HepG2 (cell line): ENCODE data around the gene SYNJ2. TPM values are rescaled to one million over a fixed set of nuclear protein-coding genes. Genes with fewer than 3 reads are reported as not detected.

Experiments
- ATAC-seq: fragments of 200-7000 bp; cut with Tn5 transposase; 3 replicates; pipeline ENCODE4 v1.9.1; 2020; ENCODE audit warnings: mild to moderate bottlenecking, moderate library complexity
- BruUV-seq: library from RNA; stranded (reverse); fragments of 400-500 nt; replicated peaks from 2 replicates; lab custom pipeline; 2021; lab: Mats Ljungman, UMichigan
- CTCF ChIA-PET: fragments of 300-600 bp; formaldehyde crosslinking; extraction: SDS; loops from one replicate; lab custom pipeline; 2021; ENCODE audit warnings: low total read pairs, inconsistent platforms, low intra/inter-chr PET ratio; lab: Yijun Ruan, JAX
- POLR2A ChIA-PET: fragments of 350-600 bp; sonication (Branson Sonifier 250); formaldehyde crosslinking; loops from one replicate; lab custom pipeline; 2020; ENCODE audit warnings: antibody characterized with exemption, inconsistent platforms; lab: Yijun Ruan, JAX
- DNase-seq: peaks from one replicate; pipeline ENCODE4 v3.0.0-alpha.2; 2015; ENCODE audit warnings: low spot score
- FAIRE-seq: peaks from 3 replicates; lab custom pipeline; 2011; peaks lifted over from hg19 to GRCh38; lab: Jason Lieb, UNC
- H2AFZ ChIP-seq: one replicate; pipeline ENCODE4 v1.6.1; 2011; ENCODE audit warnings: low read length, inconsistent platforms
- H3K27ac ChIP-seq: fragments of 300-600 bp; 3 replicates; pipeline ENCODE4 v1.8.0; 2011; ENCODE audit warnings: mixed run types, mild to moderate bottlenecking, mixed read lengths, low read length, inconsistent platforms; ENCODE audit not compliant: insufficient read depth; ENCODE audit errors: extremely low read length
- H3K27me3 ChIP-seq, 2 experiments: fragments of 200-600 bp in 1 of 2; 2 replicates in 1 of 2; 3 replicates in 1 of 2; pipeline versions ENCODE4 v1.6.0 to v1.8.0; 2011; ENCODE audit warnings: low read length in 2 of 2, mild to moderate bottlenecking in 2 of 2, moderate library complexity in 2 of 2, inconsistent platforms in 1 of 2; ENCODE audit not compliant: insufficient read depth in 2 of 2, control insufficient read depth in 1 of 2
- H3K36me3 ChIP-seq, 2 experiments: fragments of 200-600 bp in 1 of 2; replicated peaks in 1 of 2; 2 replicates in 1 of 2; 3 replicates in 1 of 2; pipeline versions ENCODE4 v1.5.1 to v1.8.0; 2011; ENCODE audit warnings: low read length in 2 of 2, inconsistent platforms in 1 of 2; ENCODE audit not compliant: insufficient read depth in 2 of 2, control insufficient read depth in 1 of 2
- H3K4me1 ChIP-seq: 2 replicates; pipeline ENCODE4 v1.5.1; 2012; ENCODE audit warnings: low read length, inconsistent platforms; ENCODE audit not compliant: insufficient read depth
- H3K4me2 ChIP-seq: 2 replicates; pipeline ENCODE4 v1.6.0; 2011; ENCODE audit warnings: low read depth, low read length, inconsistent platforms
- H3K4me3 ChIP-seq, 3 experiments: fragments of 200-600 bp in 1 of 3; sonication (generic), shearing (Covaris generic) in 1 of 3; replicated peaks in 1 of 3; 2 replicates each; pipeline ENCODE4 v1.5.1; 2011 to 2016; ENCODE audit warnings: low read length in 3 of 3, inconsistent platforms in 2 of 3, low read depth in 2 of 3, mild to moderate bottlenecking in 2 of 3, control low read depth in 1 of 3, mixed read lengths in 1 of 3; ENCODE audit not compliant: insufficient read depth in 1 of 3
- H3K79me2 ChIP-seq: one replicate; pipeline ENCODE4 v1.6.1; 2011; ENCODE audit warnings: low read length, inconsistent platforms; ENCODE audit not compliant: insufficient read depth
- H3K9ac ChIP-seq: 2 replicates; pipeline ENCODE4 v1.6.0; 2011; ENCODE audit warnings: mild to moderate bottlenecking, low read depth, low read length, inconsistent platforms; ENCODE audit not compliant: insufficient read depth
- H3K9me3 ChIP-seq: 2 replicates; pipeline ENCODE4 v1.5.1; 2012; ENCODE audit warnings: mild to moderate bottlenecking, low read length
- H4K20me1 ChIP-seq: 2 replicates; pipeline ENCODE4 v1.6.0; 2011; ENCODE audit warnings: inconsistent platforms, mild to moderate bottlenecking, low read length, moderate library complexity; ENCODE audit not compliant: insufficient read depth
- CHD4 ChIP-seq: fragments of 200-600 bp; sonication (generic); IDR thresholded peaks from 2 replicates; pipeline ENCODE4 v1.7.0; 2017; ENCODE audit warnings: mild to moderate bottlenecking, low read length, borderline replicate concordance
- DNMT3B ChIP-seq: conservative IDR thresholded peaks from 2 replicates; pipeline ENCODE4 v1.6.1; 2016; ENCODE audit warnings: missing biosample characterization, control low read depth
- NRL ChIP-seq: sonication (generic); formaldehyde crosslinking; IDR thresholded peaks from 2 replicates; pipeline ENCODE4 v1.5.0; 2020; ENCODE audit warnings: missing genetic modification reagents, mild to moderate bottlenecking, moderate library complexity, borderline replicate concordance
- POGK ChIP-seq: sonication (generic); formaldehyde crosslinking; conservative IDR thresholded peaks from 2 replicates; pipeline ENCODE4 v1.8.0; 2022; ENCODE audit warnings: mild to moderate bottlenecking, moderate library complexity, missing genetic modification reagents
- RBM22 ChIP-seq: fragments of 200-400 bp; formaldehyde crosslinking; optimal IDR thresholded peaks from 2 replicates; pipeline ENCODE3; 2017; ENCODE audit warnings: mild to moderate bottlenecking, low read length, moderate library complexity
- TRIM24 ChIP-seq: sonication (generic); formaldehyde crosslinking; IDR thresholded peaks from 2 replicates; pipeline ENCODE4 v1.8.0; 2022; ENCODE audit warnings: mild to moderate bottlenecking, missing genetic modification reagents
- ZNF251 ChIP-seq: sonication (generic); formaldehyde crosslinking; IDR thresholded peaks from 2 replicates; pipeline ENCODE4 v1.9.0; 2021; ENCODE audit warnings: mild to moderate bottlenecking, missing genetic modification reagents
- ZNF510 ChIP-seq: sonication (generic); formaldehyde crosslinking; IDR thresholded peaks from 2 replicates; pipeline ENCODE4 v1.4.0; 2020; ENCODE audit warnings: low read depth, mild to moderate bottlenecking, missing genetic modification reagents
- ZNF567 ChIP-seq: sonication (generic); formaldehyde crosslinking; IDR thresholded peaks from 2 replicates; pipeline ENCODE4 v1.8.1; 2023; ENCODE audit warnings: mild to moderate bottlenecking, missing genetic modification reagents, borderline replicate concordance
- ZNF629 ChIP-seq: sonication (generic); formaldehyde crosslinking; conservative IDR thresholded peaks from 2 replicates; pipeline ENCODE4 v1.5.0; 2020; ENCODE audit warnings: missing genetic modification reagents
- ZNF891 ChIP-seq: sonication (generic); formaldehyde crosslinking; IDR thresholded peaks from 2 replicates; pipeline ENCODE4 v1.5.0; 2020; ENCODE audit warnings: mild to moderate bottlenecking, missing genetic modification reagents
- WGBS: methylation state at CpG from one replicate; pipeline ENCODE4 v1.1.6; 2017; ENCODE audit warnings: low lambda C conversion rate; 5-methylcytosine and 5-hydroxymethylcytosine counted together
- in situ Hi-C: cut with HindIII; loops from 2 replicates; pipeline ENCODE4 v1.10.0; 2017; ENCODE audit warnings: low pct_unique_long_range_greater_than_20kb; ENCODE audit not compliant: extremely low pct_ligation_motif_present
- intact Hi-C: fragments of 100-400 bp; cut with micrococcal nuclease; formaldehyde crosslinking; loops from one replicate; pipeline ENCODE4 v1.10.0; 2022; ENCODE audit not compliant: unreplicated experiment
- polyA plus RNA-seq, 8 experiments: library from polyadenylated mRNA; depleted of rRNA in 3 of 8; stranded (reverse) in 7 of 8; unstranded in 1 of 8; fragments of >200 nt; fragmentation: Illumina TruSeq in 4 of 8; extraction: Trizol in 4 of 8; gene quantifications; 2 replicates each; pipeline versions ENCODE4 v1.2.1 to v1.2.3, GENCODE V29; 2011 to 2016; ENCODE audit warnings: low read depth in 4 of 8, missing spikeins in 1 of 8, mixed read lengths in 1 of 8; ENCODE audit not compliant: insufficient read depth in 1 of 8
- total RNA-seq, 5 experiments: library from RNA; depleted of rRNA; stranded (reverse); fragments of >200 nt; fragmentation: Illumina TruSeq; extraction: Trizol; gene quantifications; 2 replicates each; pipeline ENCODE4 v1.2.3, GENCODE V29; 2016; ENCODE audit warnings: low read depth in 1 of 5
- TF ChIP-seq, protein P1 (sequence below): sonication (generic); formaldehyde crosslinking; IDR thresholded peaks from 2 replicates; pipeline ENCODE4 v1.5.0; 2020; ENCODE audit warnings: mild to moderate bottlenecking, missing genetic modification reagents

Gene SYNJ2
- total and polyA plus RNA-seq, 2 of the 13 experiments (the other 11 are each of a cell fraction or from before 2014, with no cell fraction given): 39.1 to 57.6 TPM

DNA sequence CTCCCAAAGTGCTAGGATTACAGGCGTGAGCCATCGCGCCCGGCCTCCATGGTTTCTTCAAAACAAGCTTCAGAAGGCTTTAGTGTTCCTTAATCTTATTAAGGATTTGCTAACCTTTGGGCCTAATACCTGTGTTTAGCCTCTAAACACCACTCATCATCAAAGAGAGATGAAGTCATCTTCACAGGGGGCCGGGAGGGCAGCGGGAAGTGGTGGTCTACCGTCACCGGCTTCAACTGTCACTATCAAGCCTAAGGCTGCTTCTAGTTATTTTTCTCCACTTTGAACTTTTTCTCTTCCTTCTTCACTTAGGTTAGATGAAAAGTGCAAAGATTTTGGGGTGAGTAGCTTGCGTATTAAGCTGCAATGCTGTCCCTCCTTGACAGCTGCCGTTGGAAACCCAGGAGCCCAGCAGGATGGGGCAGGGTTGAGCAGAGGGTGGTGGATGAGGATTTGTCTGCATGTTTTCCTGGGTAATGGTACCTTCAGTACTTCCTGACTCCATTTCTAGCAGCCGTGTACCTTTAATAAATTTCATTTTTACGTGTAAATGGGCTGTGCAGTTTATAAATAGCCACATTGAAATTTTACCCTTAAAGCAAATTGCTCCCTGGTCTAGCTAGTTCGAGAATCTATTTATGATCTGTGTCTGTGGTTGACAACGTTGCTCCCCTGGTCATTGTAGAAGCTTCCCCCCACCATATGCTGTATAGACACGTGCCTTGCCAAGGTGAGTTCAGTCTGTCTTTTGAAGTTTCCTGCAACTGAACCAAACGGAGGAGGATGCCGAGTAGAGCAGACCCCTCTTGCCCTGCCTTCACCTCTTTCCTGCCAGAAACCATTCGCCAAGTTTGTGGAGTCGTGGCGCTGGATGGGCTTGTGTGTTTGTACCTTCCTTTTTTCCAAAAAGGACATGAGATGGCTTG is 64.8 kb downstream of the SYNJ2 start:
- Histone ChIP-seq H3K36me3 (peaks cover 49 to 84% of the 10 kb centered on the region in 2 experiments), H3K4me3 (no peak overlapping the region), H3K4me2 (no peak overlapping the region), H3K4me1 (peaks cover 85% of the 10 kb centered on the region), H3K27me3 (no peaks in the 10 kb centered on the region), H3K79me2 (peaks cover 18% of the 10 kb centered on the region), H4K20me1 (no peaks in the 10 kb centered on the region; the same call in 1 of the 2 replicates), H3K27ac (peak overlapping the region; percentile 5), H3K9me3 (no peaks in the 10 kb centered on the region), H2AFZ (no peak overlapping the region), H3K9ac (no peak overlapping the region)
- ChIA-PET POLR2A (interaction anchor here (1.4 to 1.8 kb wide), 2 partner anchors 12 to 32 kb away, joined by 3 to 4 read pairs; no protein-coding TSS in a partner anchor), CTCF (no interaction called here)
- BruUV-seq: no TSS peak
- intact Hi-C loops (no loop called here), in situ Hi-C loops (no loop called here)
- no peak for ATAC-seq
- no peak for FAIRE-seq
- DNase-seq: no peak
- TF ChIP-seq ZNF251 (CRISPR knock-in tag): no peak
- no peak for TF ChIP-seq ZNF510
- peak; percentile 37 for TF ChIP-seq RBM22
- WGBS: 94% methylated on average over 20 of the region's 20 CpGs

DNA sequence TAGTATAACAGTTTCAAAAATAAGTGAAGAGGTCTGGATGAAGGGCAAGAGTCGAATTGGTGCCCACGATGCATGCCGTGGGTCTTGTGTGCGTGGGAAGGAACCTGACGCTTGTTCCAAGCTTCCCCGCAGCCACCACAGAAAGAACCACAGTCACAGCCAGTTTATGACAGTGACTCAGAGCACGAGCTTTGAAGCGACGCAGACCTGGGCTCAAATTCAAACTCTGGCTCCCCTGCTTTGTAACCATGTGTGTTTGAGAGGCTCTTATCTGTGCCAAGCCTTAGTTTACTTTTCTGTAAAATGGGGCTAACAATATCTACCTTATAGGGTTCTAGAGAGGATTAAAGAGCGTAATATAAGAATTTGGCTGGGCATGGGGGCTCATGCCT is 65.5 kb downstream of the SYNJ2 start:
- Histone ChIP-seq H2AFZ (no peak overlapping the region), H3K4me1 (peaks cover 79% of the 10 kb centered on the region), H3K9ac (no peak overlapping the region; the same call in 1 of the 2 replicates), H3K4me2 (0 out of 2 replicates have a peak overlapping the region, but pooled peaks have one; percentile 4), H3K4me3 (no peak overlapping the region), H3K27ac (peak overlapping the region; percentile 5), H3K79me2 (peaks cover 12% of the 10 kb centered on the region), H4K20me1 (no peaks in the 10 kb centered on the region; the same call in 1 of the 2 replicates), H3K9me3 (no peaks in the 10 kb centered on the region), H3K27me3 (no peaks in the 10 kb centered on the region), H3K36me3 (peaks cover 46 to 83% of the 10 kb centered on the region in 2 experiments)
- intact Hi-C loops (no loop called here), in situ Hi-C loops (no loop called here)
- 92% methylated on average over 10 of the region's 10 CpGs for WGBS
- BruUV-seq: no TSS peak
- DNase-seq: no peak
- no peak for FAIRE-seq
- ChIA-PET CTCF (no interaction called here), POLR2A (interaction anchor here (1.4 to 2.7 kb wide), 5 partner anchors 13 to 64 kb away, joined by 3 to 41 read pairs (median 4); no protein-coding TSS in a partner anchor)
- ATAC-seq: no peak
- TF ChIP-seq ZNF891 (0 out of 2 replicates have a peak, but pooled peaks have one; percentile 44), DNMT3B (no peak), POGK (CRISPR knock-in tag) (peak; percentile 18; the same call in 1 of the 2 replicates), ZNF567 (CRISPR knock-in tag) (no peak), ZNF629 (peak; percentile 85), CHD4 (0 out of 2 replicates have a peak, but pooled peaks have one; percentile 43), NRL (CRISPR knock-in tag) (0 out of 2 replicates have a peak, but pooled peaks have one; percentile 37), TRIM24 (CRISPR knock-in tag) (no peak)
- TF ChIP-seq, protein P1, sequence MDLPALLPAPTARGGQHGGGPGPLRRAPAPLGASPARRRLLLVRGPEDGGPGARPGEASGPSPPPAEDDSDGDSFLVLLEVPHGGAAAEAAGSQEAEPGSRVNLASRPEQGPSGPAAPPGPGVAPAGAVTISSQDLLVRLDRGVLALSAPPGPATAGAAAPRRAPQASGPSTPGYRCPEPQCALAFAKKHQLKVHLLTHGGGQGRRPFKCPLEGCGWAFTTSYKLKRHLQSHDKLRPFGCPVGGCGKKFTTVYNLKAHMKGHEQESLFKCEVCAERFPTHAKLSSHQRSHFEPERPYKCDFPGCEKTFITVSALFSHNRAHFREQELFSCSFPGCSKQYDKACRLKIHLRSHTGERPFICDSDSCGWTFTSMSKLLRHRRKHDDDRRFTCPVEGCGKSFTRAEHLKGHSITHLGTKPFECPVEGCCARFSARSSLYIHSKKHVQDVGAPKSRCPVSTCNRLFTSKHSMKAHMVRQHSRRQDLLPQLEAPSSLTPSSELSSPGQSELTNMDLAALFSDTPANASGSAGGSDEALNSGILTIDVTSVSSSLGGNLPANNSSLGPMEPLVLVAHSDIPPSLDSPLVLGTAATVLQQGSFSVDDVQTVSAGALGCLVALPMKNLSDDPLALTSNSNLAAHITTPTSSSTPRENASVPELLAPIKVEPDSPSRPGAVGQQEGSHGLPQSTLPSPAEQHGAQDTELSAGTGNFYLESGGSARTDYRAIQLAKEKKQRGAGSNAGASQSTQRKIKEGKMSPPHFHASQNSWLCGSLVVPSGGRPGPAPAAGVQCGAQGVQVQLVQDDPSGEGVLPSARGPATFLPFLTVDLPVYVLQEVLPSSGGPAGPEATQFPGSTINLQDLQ (CRISPR knock-in tag): 0 out of 2 replicates have a peak, but pooled peaks have one; percentile 42
